22Rv1 (cell line): ENCODE measurements around the gene SEMA5A.

Experiments used
- H3K27ac ChIP-seq: fragments of 450-650 bp; 2 replicates; pipeline ENCODE4 v1.5.1; 2017
- CTCF ChIP-seq: fragments of 450-650 bp; IDR thresholded peaks from 2 replicates; pipeline ENCODE4 v1.5.1; 2017; ENCODE audit warnings: mild to moderate bottlenecking
- ZFX ChIP-seq: fragments of 450-650 bp; IDR thresholded peaks from 2 replicates; pipeline ENCODE4 v1.6.1; 2017; ENCODE audit warnings: antibody characterized with exemption, borderline replicate concordance

The SEMA5A gene

GRCh38 chr5:9440517-9440916 lies 105.4 kb downstream of the SEMA5A start:
- TF ChIP-seq ZFX (no peak), CTCF (no peak)
- no peak overlapping the region for H3K27ac ChIP-seq

- no peak overlapping the region for H3K27ac ChIP-seq
- TF ChIP-seq CTCF = no peak
- no peak for TF ChIP-seq ZFX
Observed at GRCh38 chr5:9439531-9440292, 106.2 kb downstream of the SEMA5A start.

GRCh38 chr5:9438596-9439354 lies 107.1 kb downstream of the SEMA5A start:
- no peak overlapping the region for H3K27ac ChIP-seq
- TF ChIP-seq ZFX (no peak), CTCF (no peak)

- H3K27ac ChIP-seq = no peak overlapping the region
- no peak for TF ChIP-seq CTCF
Observed at GRCh38 chr5:9437741-9438240, 108.1 kb downstream of the SEMA5A start.

GRCh38 chr5:9431496-9432258 lies 114.2 kb downstream of the SEMA5A start:
- no peak for TF ChIP-seq ZFX
- no peak for TF ChIP-seq CTCF
- no peak overlapping the region for H3K27ac ChIP-seq

- TF ChIP-seq CTCF (no peak), ZFX (no peak)
- no peak overlapping the region for H3K27ac ChIP-seq
Observed at GRCh38 chr5:9431151-9431495, 114.8 kb downstream of the SEMA5A start.
